B cell (primary cell): Measurements from ENCODE around the gene SCPEP1. TPM values are rescaled to one million over a fixed set of nuclear protein-coding genes. Genes with fewer than 3 reads are reported as not detected.

Experiments
- ATAC-seq: fragments of 200-7000 bp; cut with Tn5 transposase; one replicate; pipeline ENCODE4 v1.10.0; 2021; ENCODE audit warnings: low read depth, mild to moderate bottlenecking, moderate number of reproducible peaks, moderate library complexity
- CTCF ChIA-PET: fragments of 350-600 bp; sonication (Branson Sonifier 250); formaldehyde crosslinking; loops from one replicate; lab custom pipeline; 2021; ENCODE audit warnings: antibody characterized with exemption, inconsistent platforms; lab: Charles Lee
- POLR2A ChIA-PET: fragments of 350-600 bp; sonication (Branson Sonifier 250); formaldehyde crosslinking; loops from one replicate; lab custom pipeline; 2021; ENCODE audit warnings: antibody characterized with exemption; lab: Charles Lee
- DNase-seq: peaks from one replicate; pipeline ENCODE4 v3.0.0; 2013
- H2AFZ ChIP-seq: 2 replicates; pipeline ENCODE4 v1.6.1; 2012; ENCODE audit warnings: mild to moderate bottlenecking, low read depth, low read length; ENCODE audit not compliant: insufficient read depth, poor library complexity, severe bottlenecking
- H3K27ac ChIP-seq, 2 donors: 1 replicate in 1 of 2; 2 replicates in 1 of 2; pipeline ENCODE4 v1.5.1; 2012 to 2013; ENCODE audit warnings: low read length in 2 of 2, mild to moderate bottlenecking in 2 of 2, moderate library complexity in 1 of 2
- H3K27me3 ChIP-seq, 4 experiments: fragments of 200-600 bp in 1 of 4; sonication (generic) in 1 of 4; replicated peaks in 1 of 4; 1 replicate in 2 of 4; 2 replicates in 2 of 4; pipeline versions ENCODE4 v1.6.1 to v1.7.0; 2013 to 2016; ENCODE audit warnings: low read length in 3 of 4, mild to moderate bottlenecking in 2 of 4, mixed read lengths in 1 of 4, moderate library complexity in 1 of 4; ENCODE audit not compliant: insufficient read depth in 4 of 4, control insufficient read depth in 3 of 4; ENCODE audit errors: control extremely low read depth in 1 of 4
- H3K36me3 ChIP-seq, 2 experiments: replicated peaks in 1 of 2; 1 replicate in 1 of 2; 2 replicates in 1 of 2; pipeline versions ENCODE4 v1.6.1 to v1.7.1; 2013; ENCODE audit warnings: low read length in 1 of 2; ENCODE audit not compliant: insufficient read depth in 2 of 2, control insufficient read depth in 1 of 2; ENCODE audit errors: control extremely low read depth in 1 of 2, extremely low read depth in 1 of 2
- H3K4me1 ChIP-seq, 2 donors: fragments of 200-600 bp in 1 of 2; sonication (generic) in 1 of 2; 1 replicate in 1 of 2; 2 replicates in 1 of 2; pipeline versions ENCODE4 v1.5.1 to v1.6.1; 2013 to 2017; ENCODE audit warnings: low read length in 2 of 2; ENCODE audit not compliant: control insufficient read depth in 2 of 2, insufficient read depth in 2 of 2
- H3K4me2 ChIP-seq: replicated peaks from 2 replicates; pipeline ENCODE3; 2012; ENCODE audit warnings: mild to moderate bottlenecking, low read depth, low read length; ENCODE audit not compliant: poor library complexity, severe bottlenecking
- H3K4me3 ChIP-seq, 5 experiments: fragments of 200-600 bp in 1 of 5; sonication (generic) in 1 of 5; 1 replicate in 3 of 5; 2 replicates in 2 of 5; pipeline versions ENCODE4 v1.5.1 to v1.7.0; 2011 to 2016; ENCODE audit warnings: low read length in 4 of 5, mild to moderate bottlenecking in 4 of 5, low read depth in 2 of 5, control low read depth in 1 of 5, moderate library complexity in 1 of 5; ENCODE audit not compliant: insufficient read depth in 1 of 5; ENCODE audit errors: control extremely low read depth in 1 of 5, extremely low read depth in 1 of 5
- H3K79me2 ChIP-seq: fragments of 200-600 bp; sonication (generic); one replicate; pipeline ENCODE4 v1.6.0; 2016; ENCODE audit warnings: low read length; ENCODE audit not compliant: control insufficient read depth, insufficient read depth
- H3K9ac ChIP-seq: fragments of 200-600 bp; sonication (generic); 2 replicates; pipeline ENCODE4 v1.6.1; 2017; ENCODE audit warnings: mild to moderate bottlenecking, low read length, moderate library complexity
- H3K9me3 ChIP-seq, 3 donors: one replicate each; pipeline versions ENCODE4 v1.6.1 to v1.7.1; 2013; ENCODE audit warnings: low read length in 2 of 3; ENCODE audit not compliant: control insufficient read depth in 2 of 3, insufficient read depth in 1 of 3; ENCODE audit errors: control extremely low read depth in 1 of 3
- H4K20me1 ChIP-seq: 2 replicates; pipeline ENCODE4 v1.6.0; 2012; ENCODE audit warnings: mild to moderate bottlenecking, low read length; ENCODE audit not compliant: insufficient read depth, control insufficient read depth, poor library complexity, severe bottlenecking
- H3K27ac Mint-ChIP-seq: one replicate; pipeline ENCODE4 v1.8.0; 2021; ENCODE audit warnings: mixed read lengths
- H3K27me3 Mint-ChIP-seq: one replicate; pipeline ENCODE4 v1.8.0; 2021; ENCODE audit warnings: mixed read lengths
- H3K4me1 Mint-ChIP-seq: one replicate; pipeline ENCODE4 v1.8.0; 2021; ENCODE audit warnings: mixed read lengths
- H3K4me3 Mint-ChIP-seq: one replicate; pipeline ENCODE4 v1.8.0; 2021; ENCODE audit warnings: mixed read lengths
- H3K9me3 Mint-ChIP-seq: one replicate; pipeline ENCODE4 v1.8.0; 2022; ENCODE audit warnings: mixed read lengths; ENCODE audit not compliant: insufficient read depth
- CTCF ChIP-seq: fragments of 200-600 bp; IDR thresholded peaks from one replicate; pipeline ENCODE4 v1.8.0; 2022; ENCODE audit warnings: antibody characterized with exemption, mild to moderate bottlenecking
- EZH2 ChIP-seq: IDR thresholded peaks from 2 replicates; pipeline ENCODE4 v1.6.1; 2012; ENCODE audit warnings: borderline replicate concordance, low read depth, mild to moderate bottlenecking, moderate library complexity, low read length; ENCODE audit not compliant: insufficient read depth, poor library complexity, severe bottlenecking
- WGBS: methylation state at CpG from one replicate; pipeline ENCODE4 v1.1.5; 2013; ENCODE audit warnings: missing lambda C conversion rate; ENCODE audit not compliant: insufficient coverage; 5-methylcytosine and 5-hydroxymethylcytosine counted together
- intact Hi-C: fragments of 100-400 bp; cut with micrococcal nuclease; formaldehyde crosslinking; loops from one replicate; pipeline ENCODE4 v1.10.0; 2022
- polyA plus RNA-seq: library from polyadenylated mRNA; depleted of rRNA; stranded (reverse); fragments of >200 nt; gene quantifications from 2 replicates; pipeline ENCODE4 v1.2.3, GENCODE V29; 2012
- total RNA-seq, 2 donors: library from RNA; stranded (reverse); fragments of 120-200 nt in 1 of 2; gene quantifications; 1 replicate in 1 of 2; 2 replicates in 1 of 2; pipeline versions ENCODE4 v1.2.3 to v1.2.4, GENCODE V29; 2013 to 2022

Gene SCPEP1
- total and polyA plus RNA-seq, 2 donors (not counting 1 experiment from before 2014, with no cell fraction given), result 66.6 to 121 TPM

GRCh38 chr17:57025876-57026275, 47.9 kb downstream of the SCPEP1 start:
- H3K4me3 Mint-ChIP-seq, result no peak overlapping the region
- intact Hi-C loops, result no loop called here

GRCh38 chr17:57027852-57028251, 49.9 kb downstream of the SCPEP1 start:
- Histone ChIP-seq H3K4me1 (no peaks in the 10 kb centered on the region), H3K9me3 (peaks cover 5 to 16% (median 14%) of the 10 kb centered on the region in 3 donors), H4K20me1 (no peaks in the 10 kb centered on the region), H3K27ac (no peak overlapping the region), H3K9ac (no peak overlapping the region), H3K4me3 (no peak overlapping the region), H3K4me2 (no peak overlapping the region), H3K27me3 (peaks cover 0 to 3% (median 0%) of the 10 kb centered on the region in 4 experiments), H2AFZ (no peak overlapping the region), H3K36me3 (no peaks in the 10 kb centered on the region), H3K79me2 (no peaks in the 10 kb centered on the region)
- no CpG with 5 or more reads among the region's 1 CpG for WGBS
- CTCF ChIA-PET, result interaction anchor here (0.8 kb wide), 1 partner anchor 18 kb away, joined by 3 read pairs; no protein-coding TSS in a partner anchor
- no peak for DNase-seq
- Mint-ChIP-seq H3K27me3 (peaks cover 22% of the 10 kb centered on the region), H3K27ac (no peak overlapping the region), H3K4me3 (no peak overlapping the region), H3K9me3 (peaks cover 8% of the 10 kb centered on the region), H3K4me1 (no peaks in the 10 kb centered on the region)
- no peak for ATAC-seq
- TF ChIP-seq CTCF (no peak), EZH2 (no peak)
- intact Hi-C loops, result no loop called here
- POLR2A ChIA-PET, result interaction anchor here (0.5 kb wide), 1 partner anchor 472 kb away, joined by 3 read pairs; no protein-coding TSS in a partner anchor

More at GRCh38 chr17:57025876-57026275, 47.9 kb downstream of the SCPEP1 start:
- ChIA-PET POLR2A (no interaction called here), CTCF (no interaction called here)
- WGBS, result no CpG with 5 or more reads among the region's 1 CpG
- Mint-ChIP-seq H3K27me3 (peaks cover 27% of the 10 kb centered on the region), H3K4me1 (peaks cover 4% of the 10 kb centered on the region), H3K9me3 (peaks cover 8% of the 10 kb centered on the region), H3K27ac (no peak overlapping the region)
- H3K9ac ChIP-seq, result no peak overlapping the region
- no peaks in the 10 kb centered on the region for H3K79me2 ChIP-seq
- H3K4me2 ChIP-seq, result no peak overlapping the region
- no peaks in the 10 kb centered on the region for H3K36me3 ChIP-seq
- H3K4me1 ChIP-seq, result no peaks in the 10 kb centered on the region
- TF ChIP-seq CTCF (no peak), EZH2 (no peak)
- peaks cover 0 to 3% (median 0%) of the 10 kb centered on the region in 4 experiments for H3K27me3 ChIP-seq
- no peak overlapping the region for H3K27ac ChIP-seq
- no peak for ATAC-seq
- no peaks in the 10 kb centered on the region for H4K20me1 ChIP-seq
- no peak for DNase-seq
- H3K9me3 ChIP-seq, result peaks cover 5 to 16% (median 14%) of the 10 kb centered on the region in 3 donors
- H3K4me3 ChIP-seq, result no peak overlapping the region
- no peak overlapping the region for H2AFZ ChIP-seq
